NCI-H2171 treated with DMSO at 0.1 percent for 48 hours (cell line): ENCODE results near the gene TRIL.

ENCODE experiments used
- DNase-seq: peaks from one replicate; lab custom pipeline; 2025; lab: John Stamatoyannopoulos, UW

Gene TRIL

GRCh38 chr7:28981161-28981465 lies 23.0 kb upstream of the TRIL start:
- no peak for DNase-seq

DNA sequence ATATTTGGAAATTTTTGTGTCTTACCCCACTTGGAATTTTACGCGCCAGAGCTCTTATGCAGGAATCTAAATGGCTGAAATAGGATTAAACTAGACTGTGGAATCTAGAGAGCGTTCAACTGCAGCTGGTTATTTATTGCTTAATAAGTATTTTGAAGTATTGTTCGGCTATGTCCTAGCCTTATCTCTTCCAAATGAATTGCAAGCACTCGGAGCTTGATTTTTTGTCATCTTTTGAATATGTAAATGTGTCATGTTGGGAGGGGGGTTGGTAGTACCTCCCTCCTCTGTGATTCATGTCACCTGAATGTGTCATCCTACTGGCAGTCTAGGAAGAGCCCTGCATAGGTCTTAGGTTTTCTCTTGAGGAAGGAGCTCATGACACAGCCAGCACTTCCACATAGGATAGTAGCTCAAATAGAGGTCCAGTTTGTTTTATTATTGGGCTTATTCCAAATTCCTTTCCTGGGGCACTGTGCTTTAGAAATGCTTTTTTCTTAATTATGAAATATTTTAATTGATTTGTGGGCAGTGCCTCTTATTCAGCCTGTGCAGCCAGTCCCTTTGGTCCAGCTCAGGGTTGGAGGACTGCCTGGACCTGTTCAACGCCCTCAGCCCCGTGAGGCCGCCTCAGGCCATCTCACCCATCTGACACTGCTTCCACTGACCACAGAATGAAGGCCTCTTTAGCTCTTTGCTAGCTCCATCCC lies 22.5 kb upstream of the TRIL start:
- no peak for DNase-seq

DNA sequence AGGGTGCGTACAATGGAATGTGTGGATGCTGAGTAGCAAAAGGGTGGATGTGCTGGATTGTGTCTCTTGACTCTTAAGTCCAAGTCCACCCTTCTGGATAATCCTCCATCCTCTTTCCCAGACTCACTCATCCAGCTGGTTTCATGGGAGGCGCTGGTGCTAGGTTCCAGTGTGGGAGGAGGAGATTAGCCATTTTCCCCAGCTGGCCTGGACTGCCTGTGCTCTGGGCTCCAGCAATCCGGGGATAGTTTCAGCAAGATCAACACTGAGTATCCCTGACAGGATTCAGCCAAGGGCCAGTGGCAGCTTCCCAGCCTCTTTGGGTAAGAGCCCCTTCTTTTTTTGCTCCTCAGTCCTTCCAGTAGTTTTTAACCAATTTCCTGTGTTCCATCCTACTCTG lies 21.6 kb upstream of the TRIL start:
- no peak for DNase-seq

DNA sequence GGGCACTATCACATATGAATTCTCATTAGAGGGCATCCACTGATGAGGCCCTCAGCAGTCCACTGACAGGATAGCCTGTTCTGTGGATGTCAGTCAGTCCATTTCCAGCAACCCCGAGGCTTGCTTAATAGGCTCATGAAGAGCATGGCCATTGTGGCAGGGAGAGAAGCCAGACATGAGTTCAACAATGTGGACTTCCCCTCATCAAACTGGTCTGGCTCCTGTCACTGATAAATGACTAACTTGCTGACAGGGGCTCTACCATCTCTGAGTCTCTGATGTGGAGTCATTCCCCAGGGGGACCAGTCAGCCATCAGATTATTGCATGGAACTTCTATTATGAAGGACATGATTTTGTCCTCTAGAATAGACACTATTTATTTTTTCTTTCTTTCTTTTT lies 19.8 kb upstream of the TRIL start:
- no peak for DNase-seq

DNA sequence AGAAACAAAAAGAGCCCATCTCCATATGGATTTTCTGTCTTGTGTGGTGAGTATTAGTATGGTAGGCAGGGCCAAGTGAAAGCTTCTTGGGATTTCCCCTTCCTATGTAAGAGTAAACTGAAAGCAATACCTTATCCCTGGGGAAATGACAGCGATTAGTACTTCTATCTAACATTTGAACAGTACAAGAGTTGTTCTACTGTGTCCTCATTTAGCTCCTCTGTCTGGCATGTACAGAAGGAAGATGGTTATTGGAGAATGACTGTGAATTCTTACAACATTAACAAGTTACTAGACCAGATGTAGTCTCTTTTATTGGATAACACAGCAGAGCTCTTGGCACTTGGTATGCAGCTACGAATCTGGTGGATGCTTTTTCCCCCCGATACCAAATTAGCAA lies 17.9 kb upstream of the TRIL start:
- DNase-seq, result peak; percentile 14

- DNase-seq, result peak; percentile 62
Measured at GRCh38 chr7:28973591-28973990, 15.5 kb upstream of the TRIL start.

GRCh38 chr7:28964056-28964455 lies 5.9 kb upstream of the TRIL start:
- no peak for DNase-seq

DNA sequence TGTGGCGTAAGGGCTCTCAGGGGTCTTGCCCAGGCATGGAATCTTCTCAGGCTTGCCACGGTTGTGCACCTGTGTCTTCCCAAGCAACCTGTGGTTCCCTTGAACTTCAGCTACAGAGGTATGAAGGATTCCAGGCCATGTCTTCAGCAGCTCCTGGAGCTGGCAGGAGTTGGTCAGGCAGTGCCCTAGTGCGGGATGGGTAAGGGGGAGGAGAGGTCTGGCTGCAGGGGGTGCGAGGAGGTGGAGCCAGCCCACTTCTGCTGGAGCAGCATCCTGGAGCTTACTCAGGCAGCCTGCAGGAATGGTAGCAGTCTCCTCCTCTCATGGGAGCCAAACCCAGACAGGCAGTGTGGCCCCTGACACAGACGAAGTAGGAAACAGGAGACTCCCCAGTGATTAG lies 3.8 kb upstream of the TRIL start:
- no peak for DNase-seq

DNA sequence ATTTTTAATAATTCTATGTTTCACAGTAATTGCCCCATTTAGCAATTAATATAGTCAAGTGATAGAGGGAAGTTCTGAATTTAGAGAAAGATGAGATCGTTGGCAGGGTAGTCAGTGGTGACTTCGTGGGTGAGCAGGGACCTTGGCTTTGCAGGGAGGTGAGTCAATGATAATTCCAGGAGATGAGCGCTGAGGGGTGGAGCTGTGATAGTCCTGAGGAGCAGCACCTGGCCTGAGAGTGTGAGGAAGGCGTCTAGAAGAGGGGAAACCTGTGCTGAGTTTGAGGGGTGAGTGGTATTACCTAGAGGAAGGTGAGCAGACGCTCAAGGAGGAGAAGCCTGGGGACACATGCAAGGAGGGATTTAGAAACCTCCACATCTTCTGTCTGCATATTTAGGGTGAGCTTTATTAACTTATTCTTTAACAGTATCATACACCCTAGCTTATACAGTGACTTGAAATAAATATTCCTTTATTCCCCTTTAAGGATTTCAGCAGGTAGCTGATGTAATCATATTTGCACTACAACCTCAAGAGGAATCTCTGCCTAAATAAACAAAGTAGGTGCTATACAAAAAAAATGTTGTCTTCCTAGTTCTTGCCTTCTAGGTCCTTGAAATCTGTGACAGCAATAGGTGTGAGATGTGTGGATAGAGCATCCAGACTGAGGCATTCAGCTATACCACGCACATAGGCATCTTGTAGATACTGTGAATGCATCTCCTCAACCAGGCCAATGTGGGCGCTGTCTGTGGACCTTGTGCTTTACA lies 2.1 kb upstream of the TRIL start:
- DNase-seq, result no peak

- DNase-seq, result no peak
Measured at GRCh38 chr7:28958980-28959347, 834 bp upstream of the TRIL start.

- DNase-seq, result no peak
Measured at GRCh38 chr7:28957751-28958234, 337 bp downstream of the TRIL start.

GRCh38 chr7:28957064-28957750 lies 923 bp downstream of the TRIL start:
- peak; percentile 50 for DNase-seq

DNA sequence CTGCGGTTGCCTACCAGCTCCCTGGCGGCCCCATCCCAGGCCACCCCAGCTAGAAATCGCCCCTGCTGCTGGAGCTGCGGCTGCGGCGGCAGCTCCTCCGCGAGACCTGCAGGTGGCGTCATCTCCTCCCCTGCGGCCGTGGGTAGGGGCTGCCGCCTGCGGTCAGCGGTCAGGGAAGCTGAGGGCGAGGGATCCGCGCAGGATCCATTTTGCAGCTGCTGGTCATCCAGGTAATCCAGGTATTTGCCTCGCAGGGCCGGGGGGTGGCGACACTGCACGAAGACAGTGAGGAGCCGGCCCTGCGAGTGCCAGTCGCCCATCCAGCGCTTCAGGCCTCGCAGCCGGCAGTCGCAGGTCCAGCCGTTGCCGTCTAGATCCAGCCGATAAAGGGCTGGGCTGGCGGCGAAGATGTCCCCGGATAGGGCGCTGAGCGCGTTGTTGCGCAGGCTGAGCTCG lies 1.5 kb downstream of the TRIL start:
- peak; percentile 53 for DNase-seq

- DNase-seq, result peak; percentile 65
Measured at GRCh38 chr7:28955718-28956607, 2.2 kb downstream of the TRIL start.

- no peak for DNase-seq
Measured at GRCh38 chr7:28955356-28955717, 2.8 kb downstream of the TRIL start.

GRCh38 chr7:28954946-28955345 lies 3.2 kb downstream of the TRIL start:
- DNase-seq, result no peak

DNA sequence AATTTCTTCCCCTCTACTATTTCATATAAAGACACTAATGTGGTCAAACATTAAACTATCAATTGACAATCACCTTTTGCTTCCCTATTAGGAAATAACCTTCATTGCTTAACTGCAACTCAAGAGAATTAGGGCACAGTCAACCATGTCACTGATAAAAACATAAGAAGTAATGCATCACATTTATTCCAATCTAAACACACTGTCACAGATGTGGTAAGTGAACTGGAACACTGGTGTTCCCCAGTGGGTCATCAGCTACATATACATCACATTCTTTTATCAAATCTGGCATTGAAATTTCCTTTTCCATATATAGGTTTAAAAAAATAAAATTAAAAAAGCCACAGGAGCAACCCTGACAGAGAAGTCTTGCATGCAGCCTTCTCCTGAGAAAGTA lies 3.7 kb downstream of the TRIL start:
- DNase-seq, result no peak

DNA sequence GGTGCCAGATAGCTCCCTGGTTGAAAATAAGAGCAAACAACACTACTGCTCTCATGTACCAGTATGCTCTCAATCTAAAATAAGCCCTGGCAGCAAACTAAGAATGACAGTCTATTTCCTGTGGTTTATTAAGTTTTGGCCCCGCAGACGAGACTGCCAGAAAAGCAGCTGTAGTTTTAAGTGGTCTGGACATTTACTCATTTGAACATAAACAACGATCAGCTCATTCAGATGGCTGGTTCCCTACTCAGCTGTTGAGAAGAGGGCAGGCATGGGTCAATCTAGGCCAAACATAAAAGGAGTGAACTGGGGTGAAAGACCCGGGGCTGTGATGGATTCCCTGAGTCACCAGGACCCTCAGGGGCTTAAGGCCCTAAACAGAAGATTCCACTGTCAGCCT lies 4.5 kb downstream of the TRIL start:
- DNase-seq, result no peak

- no peak for DNase-seq
Measured at GRCh38 chr7:28942168-28942567, 16.0 kb downstream of the TRIL start.

- no peak for DNase-seq
Measured at GRCh38 chr7:28941633-28942032, 16.5 kb downstream of the TRIL start.

- DNase-seq, result no peak
Measured at GRCh38 chr7:28940741-28941384, 17.3 kb downstream of the TRIL start.
